ENCODE measurements around the gene RNF144B.

RNF144B gene

GRCh38 chr6:18509871-18510643 is 122.9 kb downstream of the RNF144B start:
- no peak overlapping the region for H3K27ac ChIP-seq
- no peaks in the 10 kb centered on the region for H4K20me1 ChIP-seq (ENCODE audit: insufficient read depth)

GRCh38 chr6:18510644-18511033 is 123.5 kb downstream of the RNF144B start:
- Histone ChIP-seq H3K4me3 (IDR thresholded peaks at IDR 0.05; ENCODE audit: insufficient read depth, low read depth, low read length) (no peak overlapping the region), H3K4me2 (no peak overlapping the region), H3K36me3 (ENCODE audit: insufficient read depth) (no peaks in the 10 kb centered on the region), H3K79me2 (ENCODE audit: insufficient read depth, low read depth) (no peaks in the 10 kb centered on the region), H4K20me1 (ENCODE audit: insufficient read depth) (no peaks in the 10 kb centered on the region), H3K4me1 (ENCODE audit: low read depth, poor library complexity, severe bottlenecking) (peaks cover 8% of the 10 kb centered on the region), H3K9ac (no peak overlapping the region), H3K27ac (no peak overlapping the region), H3K27me3 (ENCODE audit: insufficient read depth, low read depth) (no peaks in the 10 kb centered on the region), H2AFZ (ENCODE audit: low read depth) (no peak overlapping the region)
- no peak for TF ChIP-seq CTCF (conservative IDR thresholded peaks at IDR 0.05; ENCODE audit: low read depth, low read length)

More at GRCh38 chr6:18509871-18510643, 122.9 kb downstream of the RNF144B start:
- no peak overlapping the region for H3K4me3 ChIP-seq (IDR thresholded peaks at IDR 0.05; ENCODE audit: insufficient read depth, low read depth, low read length)
- no peaks in the 10 kb centered on the region for H3K36me3 ChIP-seq (ENCODE audit: insufficient read depth)
- H3K4me2 ChIP-seq = no peak overlapping the region
- no peak overlapping the region for H2AFZ ChIP-seq (ENCODE audit: low read depth)
- H3K79me2 ChIP-seq (ENCODE audit: insufficient read depth, low read depth) = no peaks in the 10 kb centered on the region
- no peak overlapping the region for H3K9ac ChIP-seq
- no peak for TF ChIP-seq CTCF (conservative IDR thresholded peaks at IDR 0.05; ENCODE audit: low read depth, low read length)
- H3K4me1 ChIP-seq (ENCODE audit: low read depth, poor library complexity, severe bottlenecking) = peaks cover 8% of the 10 kb centered on the region
- no peaks in the 10 kb centered on the region for H3K27me3 ChIP-seq (ENCODE audit: insufficient read depth, low read depth)

DNA sequence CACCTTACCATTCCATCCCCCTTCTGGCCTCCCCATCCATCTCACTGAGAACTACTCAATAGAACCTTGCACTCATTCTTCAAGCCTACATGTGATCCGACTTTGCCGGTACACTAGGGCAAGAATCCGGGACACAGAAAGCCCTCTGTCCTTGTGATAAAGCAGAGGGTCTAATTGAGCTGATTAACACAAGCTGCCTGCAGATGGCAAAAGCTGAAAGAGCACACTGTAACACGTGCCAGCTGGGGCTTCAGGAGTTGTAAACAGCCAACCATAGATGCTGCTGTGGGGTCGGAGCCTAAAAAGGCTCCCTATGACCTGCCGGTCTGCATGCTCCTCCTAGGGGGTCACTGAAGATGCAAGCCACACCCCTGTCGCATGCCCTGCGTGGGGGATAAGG is 124.1 kb downstream of the RNF144B start:
- no peak overlapping the region for H3K9ac ChIP-seq
- H2AFZ ChIP-seq (ENCODE audit: low read depth) = no peak overlapping the region
- H3K27ac ChIP-seq = no peak overlapping the region
- peaks cover 8% of the 10 kb centered on the region for H3K4me1 ChIP-seq (ENCODE audit: low read depth, poor library complexity, severe bottlenecking)
- H3K4me3 ChIP-seq (IDR thresholded peaks at IDR 0.05; ENCODE audit: insufficient read depth, low read depth, low read length) = no peak overlapping the region
- H3K27me3 ChIP-seq (ENCODE audit: insufficient read depth, low read depth) = no peaks in the 10 kb centered on the region
- TF ChIP-seq CTCF (conservative IDR thresholded peaks at IDR 0.05; ENCODE audit: low read depth, low read length) = no peak
- no peak overlapping the region for H3K4me2 ChIP-seq
- no peaks in the 10 kb centered on the region for H4K20me1 ChIP-seq (ENCODE audit: insufficient read depth)
- H3K79me2 ChIP-seq (ENCODE audit: insufficient read depth, low read depth) = no peaks in the 10 kb centered on the region
- no peaks in the 10 kb centered on the region for H3K36me3 ChIP-seq (ENCODE audit: insufficient read depth)

DNA sequence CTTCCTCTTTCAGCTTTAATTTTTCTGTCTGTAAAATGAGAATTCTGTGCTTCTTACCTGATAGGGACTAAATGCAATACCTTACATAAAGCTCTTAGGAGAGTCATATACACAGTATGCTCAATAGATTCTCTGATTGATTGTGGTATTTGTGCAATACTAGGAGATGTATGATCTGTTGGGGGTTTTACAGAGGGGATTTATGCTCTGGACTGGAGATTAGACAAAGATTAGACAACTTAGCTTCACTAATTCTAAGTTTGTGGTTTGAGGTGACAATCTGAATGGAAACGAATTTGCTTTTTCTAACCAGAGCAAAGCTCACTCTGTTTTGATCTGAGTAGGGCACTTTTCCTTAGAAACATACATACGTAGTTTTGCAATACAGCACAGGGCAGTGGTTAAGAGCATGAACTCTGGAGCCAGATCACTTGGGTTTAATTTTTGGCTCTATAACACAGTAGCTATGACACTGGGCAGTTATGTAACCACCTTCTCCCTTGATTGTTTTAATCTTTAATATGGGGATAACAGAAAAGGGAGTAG is 126.2 kb downstream of the RNF144B start:
- Histone ChIP-seq H3K27ac (no peak overlapping the region), H3K36me3 (ENCODE audit: insufficient read depth) (no peaks in the 10 kb centered on the region), H3K9ac (no peak overlapping the region), H3K4me1 (ENCODE audit: low read depth, poor library complexity, severe bottlenecking) (peaks cover 8% of the 10 kb centered on the region), H4K20me1 (ENCODE audit: insufficient read depth) (no peaks in the 10 kb centered on the region), H3K4me3 (IDR thresholded peaks at IDR 0.05; ENCODE audit: insufficient read depth, low read depth, low read length) (no peak overlapping the region), H3K27me3 (ENCODE audit: insufficient read depth, low read depth) (no peaks in the 10 kb centered on the region), H2AFZ (ENCODE audit: low read depth) (no peak overlapping the region), H3K79me2 (ENCODE audit: insufficient read depth, low read depth) (no peaks in the 10 kb centered on the region), H3K4me2 (no peak overlapping the region)
- TF ChIP-seq CTCF (conservative IDR thresholded peaks at IDR 0.05; ENCODE audit: low read depth, low read length) = no peak
